Stimulated activated naive CD8-positive, alpha-beta T cell treated with anti-CD3 and anti-CD28 coated beads, Interleukin-15, Interleukin-2, amounts not matched to agents 100 ng/mL and 50 ng/mL, for 24 hours (primary cell): ENCODE data around the gene PDE4C.

Source experiments
- H3K27ac Mint-ChIP-seq: one replicate; pipeline ENCODE4 v1.8.0; 2021; ENCODE audit warnings: mild to moderate bottlenecking, mixed read lengths
- H3K27me3 Mint-ChIP-seq: one replicate; pipeline ENCODE4 v1.8.0; 2021; ENCODE audit warnings: mixed read lengths
- H3K36me3 Mint-ChIP-seq: one replicate; pipeline ENCODE4 v1.8.0; 2021; ENCODE audit warnings: low read depth, mixed read lengths
- H3K4me1 Mint-ChIP-seq: one replicate; pipeline ENCODE4 v1.8.0; 2021; ENCODE audit warnings: low read depth, mixed read lengths
- H3K4me3 Mint-ChIP-seq: one replicate; pipeline ENCODE4 v1.8.0; 2021; ENCODE audit warnings: mild to moderate bottlenecking, mixed read lengths
- H3K9me3 Mint-ChIP-seq: one replicate; pipeline ENCODE4 v1.8.0; 2021; ENCODE audit warnings: mixed read lengths

The PDE4C gene

GRCh38 chr19:18179957-18180356 is 46.3 kb downstream of the PDE4C start:
- Mint-ChIP-seq H3K27me3 (peaks cover 4% of the 10 kb centered on the region), H3K9me3 (no peaks in the 10 kb centered on the region), H3K4me1 (peaks cover 2% of the 10 kb centered on the region), H3K4me3 (no peak overlapping the region), H3K36me3 (peaks cover 8% of the 10 kb centered on the region), H3K27ac (no peak overlapping the region)

- H3K27me3 Mint-ChIP-seq: no peaks in the 10 kb centered on the region
- no peak overlapping the region for H3K27ac Mint-ChIP-seq
- no peak overlapping the region for H3K4me3 Mint-ChIP-seq
- peaks cover 8% of the 10 kb centered on the region for H3K36me3 Mint-ChIP-seq
- H3K4me1 Mint-ChIP-seq: peaks cover 22% of the 10 kb centered on the region
- H3K9me3 Mint-ChIP-seq: no peaks in the 10 kb centered on the region
Measured at GRCh38 chr19:18176367-18177310, 49.6 kb downstream of the PDE4C start.

- Mint-ChIP-seq H3K27me3 (no peaks in the 10 kb centered on the region), H3K27ac (no peak overlapping the region), H3K4me3 (peak overlapping the region; percentile 84), H3K4me1 (peaks cover 26% of the 10 kb centered on the region), H3K9me3 (no peaks in the 10 kb centered on the region), H3K36me3 (peaks cover 12% of the 10 kb centered on the region)
Measured at GRCh38 chr19:18174983-18175382, 51.3 kb downstream of the PDE4C start.
